ENCODE measurements around the gene ARL2BP.

ARL2BP gene

DNA sequence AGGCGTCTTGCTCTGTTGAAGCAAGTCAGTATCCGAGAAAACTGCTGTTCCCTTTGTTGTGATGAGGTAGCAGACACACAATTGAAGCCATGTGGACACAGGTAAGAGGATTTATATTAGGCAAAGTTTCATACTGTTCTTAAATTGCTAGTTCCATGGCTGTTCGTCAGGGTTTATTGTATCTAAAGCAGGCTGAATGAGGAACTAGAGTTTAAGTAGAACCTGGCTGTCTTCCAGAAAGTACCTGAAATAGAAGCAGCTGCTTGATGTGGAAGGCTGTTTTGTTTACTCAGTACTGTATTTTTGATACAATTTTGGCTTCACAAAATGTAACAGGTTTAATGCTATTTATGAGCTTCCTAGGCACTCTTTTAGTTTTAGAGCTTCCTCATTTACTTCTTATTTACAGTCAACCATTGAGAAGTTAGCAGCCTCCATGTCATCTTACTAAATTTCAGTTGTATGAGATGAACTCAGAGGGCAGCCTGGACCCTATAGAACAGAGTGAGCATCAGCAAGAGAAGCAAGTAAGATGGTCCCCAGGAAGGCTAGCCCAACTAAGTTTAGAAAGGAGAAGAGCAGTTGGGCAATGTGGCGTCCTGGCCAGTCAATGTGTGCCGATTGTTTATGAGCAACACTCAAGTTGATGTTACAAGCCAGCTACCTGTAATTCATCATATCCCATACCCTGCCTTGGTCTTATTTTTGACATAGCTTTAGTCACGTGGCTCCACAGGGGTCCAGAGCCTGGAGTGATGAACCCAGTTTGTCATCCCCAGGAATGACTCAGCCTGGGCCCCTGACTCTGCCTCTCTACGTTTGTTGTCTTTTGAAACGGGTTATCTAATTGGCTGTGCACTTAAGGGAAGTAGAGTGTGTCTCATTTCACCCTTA is 9.7 kb upstream of the ARL2BP start:
- no peak for DNase-seq

DNA sequence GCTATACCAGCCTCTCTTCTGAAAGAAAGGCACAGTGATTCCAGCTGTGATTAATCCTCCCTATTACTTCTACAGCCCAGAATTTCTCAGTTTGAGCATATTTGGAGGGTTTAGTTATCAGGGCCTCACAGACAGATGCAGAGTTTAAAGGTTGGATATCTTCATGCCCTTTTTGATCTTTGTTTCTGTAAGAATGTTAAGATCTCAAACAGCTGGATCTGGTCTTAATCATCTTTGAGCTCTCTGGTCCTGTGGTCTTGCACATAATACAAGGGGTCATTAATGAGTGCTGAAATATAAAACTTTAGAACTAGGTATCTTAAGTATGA is 9.1 kb upstream of the ARL2BP start:
- no peak for DNase-seq

DNA sequence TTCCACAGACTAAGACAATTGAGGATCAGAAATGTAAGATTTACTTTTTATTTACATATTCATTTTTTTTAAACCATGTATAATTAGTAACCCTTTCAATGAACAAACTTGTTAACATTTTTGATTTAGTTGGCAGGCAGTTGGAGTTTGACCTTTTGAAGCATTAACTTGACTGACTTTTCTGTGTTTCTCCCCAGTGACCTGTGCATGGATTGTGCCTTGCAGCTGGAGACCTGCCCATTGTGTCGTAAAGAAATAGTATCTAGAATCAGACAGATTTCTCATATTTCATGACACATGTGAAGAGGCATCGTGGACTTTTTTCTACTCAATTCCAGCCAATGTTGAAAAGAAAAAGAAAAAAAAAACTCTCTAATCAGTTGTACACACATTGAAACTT is 6.4 kb upstream of the ARL2BP start:
- DNase-seq: no peak

DNA sequence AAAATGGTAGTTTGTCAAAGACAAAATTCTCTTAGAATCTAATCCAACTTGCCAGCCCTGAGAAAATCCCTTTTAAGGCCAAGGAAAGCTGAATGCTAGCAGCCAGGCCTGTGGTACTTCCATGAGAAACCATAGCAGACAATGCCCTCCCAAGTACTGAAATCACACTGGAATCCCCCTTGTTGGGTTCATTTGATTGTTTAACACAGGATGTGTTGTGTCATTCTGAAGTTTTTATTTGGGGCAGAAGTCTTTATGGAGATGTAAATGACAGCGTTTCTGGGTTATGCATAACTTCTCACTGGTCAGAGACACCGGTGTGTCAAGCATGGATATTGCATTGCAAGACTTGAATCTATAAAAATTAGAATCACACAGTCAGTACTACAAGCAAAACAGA is 6.0 kb upstream of the ARL2BP start:
- no peak for DNase-seq

DNA sequence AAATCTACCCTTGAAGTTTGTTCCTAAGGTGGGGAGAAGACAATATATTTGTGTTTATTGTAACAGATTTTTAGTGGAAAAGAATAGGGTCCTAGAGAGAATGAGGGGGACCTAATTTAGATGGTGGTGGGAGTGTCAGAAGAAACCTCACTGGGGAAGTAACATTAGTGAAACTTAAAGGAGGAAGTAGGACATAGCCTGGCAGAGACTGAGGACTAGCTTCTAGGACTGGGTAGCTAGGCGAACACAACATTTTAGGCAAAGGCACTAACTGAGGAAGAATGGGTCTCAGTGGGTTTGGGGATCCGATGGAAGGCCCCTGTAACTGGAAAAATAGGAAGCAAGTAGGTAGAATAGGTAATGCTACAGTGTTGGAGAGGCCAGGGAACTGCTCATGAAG is 4.2 kb upstream of the ARL2BP start:
- no peak for DNase-seq

DNA sequence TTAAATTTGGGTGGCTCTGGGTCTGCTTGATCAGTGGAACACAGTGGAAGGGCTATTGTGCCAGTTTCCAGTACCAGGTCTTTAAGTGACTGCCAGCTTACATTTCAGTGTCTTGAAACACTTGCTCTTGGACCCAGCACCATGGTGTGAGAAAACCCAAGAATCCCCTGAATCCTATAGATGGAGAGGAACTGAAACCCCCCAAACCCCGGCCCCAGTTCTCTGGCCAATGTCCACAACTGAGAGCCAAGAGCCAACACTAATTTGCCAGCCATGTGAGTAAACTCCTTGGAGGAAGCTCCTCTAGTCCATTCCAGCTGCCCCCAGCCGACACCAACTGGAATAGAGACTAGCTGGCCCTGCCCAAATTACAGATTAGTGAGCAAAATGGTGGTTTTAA is 2.4 kb upstream of the ARL2BP start:
- no peak for DNase-seq

DNA sequence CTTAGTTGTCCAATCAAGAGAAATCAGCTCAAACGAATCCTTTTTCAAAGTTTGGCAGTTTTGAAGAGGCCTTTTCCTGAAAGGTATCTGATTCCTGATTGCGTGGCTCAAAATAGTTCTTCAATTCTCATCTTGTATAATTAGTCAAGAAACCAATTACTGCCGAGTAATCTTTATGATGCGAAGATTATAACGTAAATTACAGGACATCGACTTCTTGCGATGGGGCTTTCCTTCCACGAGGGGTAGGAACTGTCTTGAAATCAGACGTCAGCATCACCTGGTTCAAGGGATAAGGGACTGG is 644 bp upstream of the ARL2BP start:
- no peak for DNase-seq

DNA sequence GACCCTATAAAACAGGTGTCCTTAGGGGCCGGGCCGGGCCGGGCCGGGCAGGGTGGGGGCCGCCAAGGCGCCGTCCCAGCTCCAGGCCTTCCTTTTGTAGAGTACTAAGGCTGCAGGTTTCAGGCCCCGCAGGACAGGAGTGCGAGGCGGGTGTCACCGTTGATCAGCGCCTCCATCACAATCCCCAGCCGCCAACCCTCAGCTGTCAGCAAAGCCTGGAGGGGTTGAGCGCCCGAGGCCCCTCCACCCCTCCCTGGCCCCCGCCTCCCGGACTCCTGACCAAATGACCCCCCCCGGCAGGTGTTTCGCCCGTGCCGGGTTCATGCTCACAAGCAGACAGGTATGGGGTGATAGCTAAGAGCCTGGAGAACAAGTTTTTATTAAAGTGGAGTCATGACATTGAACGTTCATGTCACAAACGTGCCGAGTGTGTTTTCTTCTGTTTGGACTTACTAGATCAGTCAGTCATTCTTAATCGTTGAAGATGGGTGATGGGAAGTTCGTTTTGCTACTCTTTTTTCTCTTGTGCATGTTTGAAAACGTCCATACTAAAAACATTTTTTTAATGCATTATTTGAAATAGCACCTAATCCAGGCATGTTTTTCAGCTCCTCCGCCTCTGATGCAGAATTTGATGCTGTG is 534 bp downstream of the ARL2BP start:
- peak; percentile 3 for DNase-seq

DNA sequence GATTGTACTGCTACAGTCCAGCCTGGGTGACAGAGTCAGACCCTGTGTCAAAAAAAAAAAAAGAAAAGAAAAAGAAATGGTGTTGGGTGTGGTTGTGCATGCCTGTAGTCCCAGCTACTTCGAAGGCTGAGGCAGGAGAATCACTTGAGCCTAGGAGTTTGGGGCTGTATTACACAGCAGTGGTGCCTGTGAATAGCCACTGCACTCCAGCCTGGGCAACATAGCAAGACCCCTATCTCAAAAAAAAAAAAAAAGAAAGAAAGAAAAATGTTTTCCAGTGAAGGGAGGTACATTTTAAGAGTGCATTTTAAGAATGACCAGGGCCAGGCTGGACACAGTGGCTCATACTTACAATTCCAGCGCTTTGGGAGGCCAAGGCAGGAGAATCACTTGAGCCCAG is 6.3 kb downstream of the ARL2BP start:
- no peak for DNase-seq

DNA sequence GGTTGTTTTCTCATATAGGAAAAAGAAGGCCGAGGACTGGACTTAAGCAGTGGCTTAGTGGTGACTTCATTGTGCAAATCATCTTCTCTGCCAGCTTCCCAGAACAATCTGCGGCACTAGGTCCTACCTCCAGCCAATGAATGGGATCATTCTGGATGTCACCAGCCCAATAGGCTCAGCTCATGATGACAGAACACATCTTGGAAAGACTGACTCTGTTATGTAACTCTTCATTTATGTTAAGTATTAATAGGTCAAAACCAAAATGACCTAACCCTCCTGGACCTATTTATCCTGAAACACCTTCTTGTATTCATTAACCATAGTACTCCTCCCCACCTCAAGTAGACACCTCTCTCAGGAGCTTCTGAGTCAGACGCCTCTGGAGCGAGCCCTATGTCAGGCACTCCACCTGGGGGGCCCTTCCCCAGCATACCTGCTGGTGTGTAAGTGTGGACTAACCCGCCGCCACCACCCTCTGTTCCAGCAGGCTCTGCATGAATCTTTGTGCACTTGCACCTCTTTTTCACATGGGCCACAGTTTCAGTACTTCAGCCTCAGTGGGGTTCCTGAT is 7.2 kb downstream of the ARL2BP start:
- no peak for DNase-seq

DNA sequence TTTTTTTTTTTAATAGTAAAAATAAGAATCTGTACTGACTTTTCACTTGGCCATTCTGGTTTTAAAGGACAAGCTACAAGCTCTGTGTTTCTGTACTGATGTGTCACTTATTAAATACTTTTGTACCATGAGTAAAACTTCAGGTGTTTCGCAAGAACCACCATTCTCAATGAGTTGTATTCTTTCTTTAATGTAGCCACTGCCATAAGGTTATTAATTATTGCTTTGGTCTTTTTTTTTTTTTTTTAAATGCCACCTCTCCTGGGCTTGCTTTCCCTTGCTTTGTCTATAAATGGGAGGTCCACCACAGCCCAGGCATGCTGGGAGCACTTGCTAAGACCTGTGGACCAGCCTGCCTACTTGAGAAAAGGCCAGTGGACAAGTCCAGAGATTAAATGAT is 8.4 kb downstream of the ARL2BP start:
- DNase-seq: no peak

DNA sequence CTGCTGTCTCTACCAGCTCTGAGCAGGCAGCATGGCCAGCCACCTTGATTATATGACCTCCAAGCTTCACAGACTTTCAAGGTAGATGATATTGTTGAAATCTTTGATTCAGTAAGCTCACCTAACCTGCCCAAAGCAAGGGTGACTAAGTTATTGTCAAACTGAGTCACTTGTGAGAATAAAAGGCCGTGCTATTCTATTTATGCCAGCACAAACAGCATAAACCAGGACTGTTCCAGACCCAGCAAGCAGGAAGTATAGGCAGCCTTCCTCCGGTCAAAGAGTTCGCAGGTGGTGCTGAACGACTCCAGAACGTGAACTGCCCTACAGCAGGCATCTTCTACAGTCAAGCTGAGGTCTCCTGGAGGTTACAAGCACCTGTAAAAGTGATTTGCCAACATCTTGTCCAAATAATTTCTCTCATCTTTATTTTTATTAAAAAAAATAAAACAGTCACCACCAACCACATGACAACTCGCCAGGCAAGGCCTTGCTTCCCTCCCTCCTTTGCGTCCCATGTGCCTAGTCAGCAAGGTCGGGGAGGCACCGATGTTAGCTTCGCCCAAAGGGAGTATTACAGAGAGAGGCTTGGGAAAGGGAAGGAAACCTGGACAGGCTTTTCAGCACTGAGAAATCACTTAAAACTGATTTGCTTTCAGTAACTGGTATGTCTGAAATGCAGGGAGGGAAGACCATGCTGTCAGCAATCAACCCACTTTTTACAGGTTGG is 10.8 kb downstream of the ARL2BP start:
- no peak for DNase-seq

DNA sequence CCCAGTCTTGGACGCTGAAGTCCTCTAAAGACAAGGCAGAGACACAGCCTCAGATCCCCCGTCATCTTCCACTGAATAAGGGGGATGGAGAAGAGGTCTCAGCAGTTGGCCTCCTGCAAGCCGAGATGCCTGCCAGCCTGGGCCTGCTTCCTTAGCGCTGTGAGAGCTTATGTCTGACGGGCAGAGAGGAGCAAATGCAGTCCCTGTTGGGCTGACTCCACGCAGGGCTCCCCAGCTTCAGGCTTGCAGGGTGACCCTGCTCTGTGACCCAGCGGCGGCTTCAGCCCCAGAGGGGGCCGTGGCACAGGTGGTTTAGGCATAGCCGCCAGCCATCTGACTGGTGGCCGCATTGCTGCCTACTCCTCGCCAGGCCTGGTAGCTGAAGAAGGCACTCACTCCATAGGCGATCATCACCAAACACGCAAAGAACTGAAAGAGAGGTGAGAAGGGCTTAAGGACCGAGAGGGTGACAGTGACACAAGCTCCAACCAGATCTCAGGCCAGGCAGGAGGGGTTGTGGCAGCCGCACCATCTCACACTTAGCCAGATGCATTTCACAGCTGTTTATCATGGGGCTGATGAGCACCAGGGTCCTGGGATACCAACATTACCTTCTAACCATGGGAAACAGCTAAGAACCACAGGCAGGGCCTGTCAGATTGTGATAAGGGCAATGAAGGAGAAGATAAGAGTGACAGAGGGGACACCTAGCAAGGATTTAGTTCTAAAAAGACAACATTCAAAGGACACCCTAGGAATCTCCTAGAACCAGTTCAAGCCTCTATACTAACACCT is 11.7 kb downstream of the ARL2BP start:
- DNase-seq: no peak

DNA sequence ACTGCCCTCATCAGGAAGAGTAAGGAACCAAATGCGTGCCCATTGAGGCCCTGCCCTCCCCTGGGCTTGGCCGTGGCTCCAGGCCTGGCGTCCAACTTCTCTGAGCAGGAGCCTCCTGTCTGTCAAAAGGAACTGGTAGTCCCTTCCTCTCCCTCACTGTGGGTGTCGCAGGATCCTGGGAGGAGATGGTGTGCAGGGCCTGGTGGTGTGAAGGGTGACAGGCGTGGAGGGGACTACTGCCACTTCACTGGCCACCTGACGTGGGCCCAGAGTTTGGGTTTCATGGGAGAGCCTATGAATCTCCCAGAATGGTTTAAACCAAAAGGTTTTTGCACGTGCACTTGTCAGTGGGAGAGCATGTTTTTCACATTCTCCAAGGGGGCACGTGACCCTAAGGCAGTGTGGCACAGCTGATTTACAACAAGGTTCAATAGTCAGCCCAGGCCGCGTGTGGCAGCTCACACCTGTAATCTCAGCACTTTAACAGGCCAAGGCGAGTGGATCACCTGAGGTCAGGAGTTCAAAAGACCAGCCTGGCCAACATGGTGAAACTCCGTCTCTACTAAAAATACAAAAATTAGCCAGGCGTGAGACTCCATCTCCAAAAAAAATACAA is 12.5 kb downstream of the ARL2BP start:
- no peak for DNase-seq

DNA sequence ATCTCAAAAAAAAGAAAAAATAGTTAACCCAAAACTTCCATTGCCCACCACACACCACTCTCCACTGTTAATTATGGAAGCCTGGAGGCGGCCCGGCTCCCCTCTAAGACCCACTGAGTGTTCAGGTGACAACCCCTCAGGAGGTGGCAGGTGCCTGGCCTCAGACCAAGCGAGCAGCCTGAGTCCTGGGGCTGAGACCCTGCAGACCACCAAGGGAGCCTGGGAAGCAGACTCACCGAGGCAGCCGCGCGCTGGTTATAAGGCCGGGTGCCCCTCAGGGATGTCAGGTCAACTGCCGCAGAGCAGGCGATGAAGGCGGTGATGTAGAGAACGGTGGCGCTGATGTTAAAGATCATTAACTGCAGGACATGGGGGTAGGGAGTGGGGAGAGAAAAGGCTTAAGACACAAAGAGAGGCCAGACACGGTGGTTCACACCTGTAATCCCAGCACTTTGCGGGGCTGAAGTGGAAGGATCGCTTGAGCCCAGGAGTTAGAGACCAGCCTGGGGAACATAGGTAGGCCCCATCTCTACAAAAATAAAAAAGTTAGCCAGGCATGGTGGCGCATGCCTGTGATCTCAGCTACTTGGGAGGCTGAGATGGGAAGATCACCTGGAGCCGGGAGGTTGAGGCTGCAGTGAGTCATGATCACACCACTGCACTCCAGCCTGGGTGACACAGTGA is 13.3 kb downstream of the ARL2BP start:
- DNase-seq: no peak

DNA sequence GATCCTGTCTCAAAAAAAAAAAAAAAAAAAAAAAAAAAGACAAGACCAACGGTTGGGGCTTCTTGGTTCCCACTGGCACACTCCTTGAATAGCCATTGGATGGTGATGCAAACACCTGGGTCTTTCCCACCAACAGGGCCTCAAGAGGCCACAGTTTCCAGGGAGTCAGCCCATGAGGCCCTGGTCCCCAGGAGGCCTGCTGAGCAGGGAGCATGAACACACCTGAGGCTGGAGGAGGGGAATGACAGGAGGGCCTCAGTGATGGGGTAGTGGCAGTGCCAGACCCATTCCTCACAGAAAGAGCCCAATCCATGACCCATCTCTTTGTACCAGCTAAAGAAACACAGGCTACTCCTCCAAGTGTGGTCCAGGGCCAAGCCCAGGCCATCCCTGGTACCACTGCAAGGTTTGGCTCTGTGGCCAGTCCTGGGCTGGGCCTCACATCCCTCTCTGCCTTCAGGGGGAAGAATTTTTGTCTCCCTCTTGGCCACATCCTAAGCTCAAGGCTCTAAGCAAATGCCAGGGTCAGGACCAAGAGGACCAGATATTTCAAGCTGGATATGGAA is 13.9 kb downstream of the ARL2BP start:
- no peak for DNase-seq

DNA sequence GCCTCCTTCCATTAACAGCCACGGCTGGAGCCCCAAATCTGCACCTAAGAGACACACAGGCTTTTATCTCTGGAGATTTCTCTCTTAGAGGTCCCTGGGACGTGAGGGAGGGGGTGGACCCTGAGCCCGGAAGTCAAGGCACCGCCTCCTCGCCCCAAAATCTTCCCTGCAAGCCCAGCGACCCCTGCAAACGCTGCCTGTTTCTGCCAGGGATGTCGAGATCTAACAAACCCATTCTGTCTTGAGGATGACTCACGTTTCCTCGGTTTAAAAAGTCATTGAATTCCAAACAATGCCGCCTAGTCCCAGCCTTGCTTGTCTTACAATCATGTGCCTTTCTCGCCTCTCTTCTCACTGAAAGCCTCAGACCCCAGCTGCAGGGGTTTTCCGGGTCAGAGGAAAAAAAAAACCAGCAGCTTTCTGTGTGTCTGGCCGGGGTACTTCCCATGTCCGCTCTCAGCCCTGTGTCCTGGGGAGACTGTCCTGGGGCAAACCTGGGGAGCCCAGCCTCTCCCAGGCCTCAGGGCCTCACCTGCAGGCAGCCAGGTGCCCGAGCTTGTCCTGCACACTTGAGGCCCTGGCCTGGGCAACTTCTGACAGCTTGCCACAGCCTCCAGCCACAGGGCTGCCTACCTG is 15.4 kb downstream of the ARL2BP start:
- peak; percentile 13 for DNase-seq

DNA sequence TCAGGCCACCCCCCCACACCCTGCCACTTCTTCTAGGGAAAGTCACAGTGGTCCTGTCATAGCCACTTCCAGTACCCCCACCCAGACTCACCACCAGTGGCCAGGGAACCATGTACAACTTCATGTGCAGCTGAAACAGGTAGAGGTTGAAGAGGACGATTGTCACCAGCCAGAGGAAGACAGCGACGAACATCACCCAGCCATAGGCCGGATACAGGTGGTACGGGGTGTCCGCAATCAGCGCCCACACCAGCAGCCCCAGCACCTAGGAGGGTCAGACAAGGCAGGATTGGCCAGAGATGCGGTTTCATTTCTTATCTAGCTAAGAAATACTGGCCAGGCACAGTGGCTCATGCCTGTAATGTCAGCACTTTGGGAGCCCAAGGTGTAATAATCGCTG is 16.7 kb downstream of the ARL2BP start:
- DNase-seq: no peak

DNA sequence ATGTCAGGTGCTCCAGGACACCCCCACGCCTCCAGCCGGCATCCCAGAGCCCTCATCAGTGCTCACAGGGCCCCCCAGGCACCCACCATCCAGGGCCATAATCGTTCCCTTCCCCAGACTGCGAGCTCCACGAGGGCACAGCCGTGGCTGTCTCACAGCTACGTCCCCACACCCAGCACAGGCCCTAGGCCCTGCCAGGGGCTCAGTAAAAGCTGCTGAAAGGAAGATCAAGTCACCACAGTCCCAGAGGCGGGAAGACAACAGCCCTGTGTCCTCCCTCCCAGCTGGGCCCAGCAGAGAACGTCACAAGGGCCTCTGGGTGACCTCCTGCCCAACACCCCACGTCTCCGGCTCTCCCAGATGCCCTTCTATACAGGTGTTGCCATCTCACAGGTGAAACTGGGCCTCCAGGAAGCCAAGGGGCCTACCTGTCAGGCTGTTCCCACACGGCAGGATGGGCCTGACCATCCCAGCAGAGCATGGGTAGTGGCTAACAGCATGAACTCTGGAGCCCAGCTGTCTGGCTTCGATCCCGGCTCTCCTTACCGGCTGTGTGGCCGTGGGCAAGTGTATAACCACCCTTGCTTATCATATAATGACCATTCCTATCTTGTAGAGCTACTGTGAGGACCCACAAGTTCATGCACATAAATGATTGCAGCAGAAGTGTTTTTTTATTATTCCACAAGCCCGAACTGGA is 17.9 kb downstream of the ARL2BP start:
- no peak for DNase-seq

DNA sequence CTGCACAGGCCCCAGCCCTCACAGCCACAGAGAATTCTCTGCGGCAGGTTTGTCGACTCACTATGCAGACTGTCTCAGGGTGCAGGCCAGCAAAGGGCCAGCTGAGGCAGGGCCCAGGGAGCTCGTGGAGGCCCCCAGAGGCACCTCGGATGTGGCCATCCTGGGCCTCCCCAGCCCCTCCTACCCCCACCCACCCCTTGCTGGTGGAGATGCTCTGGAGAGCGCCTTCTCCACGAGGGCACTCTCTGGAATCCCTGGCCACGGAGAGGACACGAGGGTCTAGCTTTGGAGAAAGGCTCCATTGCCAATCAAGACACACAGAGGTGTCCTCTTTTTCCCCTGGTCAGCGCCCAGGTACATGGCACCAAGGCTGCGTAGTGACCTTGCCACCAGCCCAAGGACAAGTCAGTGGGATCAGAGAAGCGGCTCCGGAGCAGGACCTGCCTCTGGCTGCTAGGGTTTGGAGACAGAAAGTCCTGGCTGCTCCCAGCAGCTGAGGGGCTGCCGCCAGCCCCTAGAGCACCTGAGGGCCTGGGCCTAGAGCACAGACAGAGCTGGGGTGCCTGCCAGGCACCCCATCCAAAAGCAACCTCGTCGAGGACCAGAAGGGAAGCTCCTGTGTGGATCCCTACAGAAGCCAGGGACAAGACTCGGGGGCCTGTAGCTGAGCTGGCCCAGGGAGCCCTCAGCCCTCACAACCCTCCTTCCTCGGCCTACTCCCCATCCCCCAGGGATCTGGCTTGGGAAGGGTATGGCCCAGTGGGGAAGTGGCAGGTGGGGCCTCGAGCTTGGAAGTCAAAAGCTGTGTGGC is 18.7 kb downstream of the ARL2BP start:
- no peak for DNase-seq

Measured in CD4-positive, alpha-beta T cell treated with Interleukin-12 subunit alpha and Interleukin-12 subunit beta, for 1 hour (primary cell).